ENCODE data around the gene RHBDF1. TPM values are rescaled to one million over a fixed set of nuclear protein-coding genes. Genes with fewer than 3 reads are reported as not detected.

Gene RHBDF1
- total RNA-seq, 4 donors from 2014 or later, result 14.7 to 79.0 (median 31.1) TPM

DNA sequence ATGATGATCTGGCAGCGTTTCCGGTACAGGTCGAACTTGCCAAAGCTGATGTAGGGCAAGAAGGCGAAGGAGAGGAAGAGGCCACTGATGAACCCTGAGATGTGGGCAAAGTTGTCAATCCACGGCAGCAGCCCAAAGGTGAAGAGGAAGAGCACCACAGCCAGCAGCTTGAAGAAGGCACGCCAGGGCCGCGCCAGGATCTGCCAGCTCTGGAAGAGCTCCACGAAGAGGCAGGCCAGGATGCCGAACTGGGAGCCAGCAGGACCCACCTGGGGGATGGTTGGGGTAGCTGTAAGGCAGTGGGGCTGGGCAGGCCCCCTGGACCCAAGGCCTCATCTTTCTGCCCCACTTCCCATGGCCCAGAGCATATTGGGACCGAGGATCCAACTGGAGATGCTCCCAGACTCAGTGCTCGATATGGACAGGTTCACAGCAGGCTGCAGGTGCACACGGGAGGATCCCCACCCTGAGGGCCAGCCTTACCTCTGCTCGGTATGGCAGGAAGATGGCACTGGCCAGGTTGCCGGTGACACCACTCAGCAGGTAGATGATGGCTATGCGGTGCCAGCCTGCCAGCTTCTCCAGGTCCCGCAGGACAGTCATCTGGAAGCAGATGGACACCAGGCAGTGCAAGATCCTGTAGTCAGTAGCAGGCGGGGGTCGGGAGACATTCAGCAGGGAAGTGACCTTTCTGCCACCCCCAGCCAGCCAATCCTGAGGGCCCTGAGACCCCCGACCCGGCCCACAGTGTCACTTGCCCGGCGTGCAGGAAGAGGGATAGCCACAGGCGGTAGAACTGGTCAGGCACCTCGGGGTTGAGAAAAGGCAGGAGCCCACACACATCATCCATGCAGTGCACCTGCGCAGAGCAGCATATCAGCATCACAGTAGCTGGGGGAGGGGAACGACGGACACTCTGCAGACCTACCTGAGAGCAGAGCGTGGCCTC, 13.7 kb downstream of the RHBDF1 start:
- TF ChIP-seq POLR2A (IDR thresholded peaks at IDR 0.05), result no peak
- TF ChIP-seq, protein P1, sequence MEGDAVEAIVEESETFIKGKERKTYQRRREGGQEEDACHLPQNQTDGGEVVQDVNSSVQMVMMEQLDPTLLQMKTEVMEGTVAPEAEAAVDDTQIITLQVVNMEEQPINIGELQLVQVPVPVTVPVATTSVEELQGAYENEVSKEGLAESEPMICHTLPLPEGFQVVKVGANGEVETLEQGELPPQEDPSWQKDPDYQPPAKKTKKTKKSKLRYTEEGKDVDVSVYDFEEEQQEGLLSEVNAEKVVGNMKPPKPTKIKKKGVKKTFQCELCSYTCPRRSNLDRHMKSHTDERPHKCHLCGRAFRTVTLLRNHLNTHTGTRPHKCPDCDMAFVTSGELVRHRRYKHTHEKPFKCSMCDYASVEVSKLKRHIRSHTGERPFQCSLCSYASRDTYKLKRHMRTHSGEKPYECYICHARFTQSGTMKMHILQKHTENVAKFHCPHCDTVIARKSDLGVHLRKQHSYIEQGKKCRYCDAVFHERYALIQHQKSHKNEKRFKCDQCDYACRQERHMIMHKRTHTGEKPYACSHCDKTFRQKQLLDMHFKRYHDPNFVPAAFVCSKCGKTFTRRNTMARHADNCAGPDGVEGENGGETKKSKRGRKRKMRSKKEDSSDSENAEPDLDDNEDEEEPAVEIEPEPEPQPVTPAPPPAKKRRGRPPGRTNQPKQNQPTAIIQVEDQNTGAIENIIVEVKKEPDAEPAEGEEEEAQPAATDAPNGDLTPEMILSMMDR (IDR thresholded peaks at IDR 0.05), result no peak
- no peak for DNase-seq
- intact Hi-C loops (cut with DNase I; ENCODE audit: low total_unique reads), result no loop called here
- no peak overlapping the region for H3K27ac ChIP-seq
- no peaks in the 10 kb centered on the region for H3K9me3 ChIP-seq
- H3K4me3 ChIP-seq, result no peak overlapping the region
- H3K36me3 ChIP-seq, result no peaks in the 10 kb centered on the region
- H3K4me1 ChIP-seq, result no peaks in the 10 kb centered on the region
- no peaks in the 10 kb centered on the region for H3K27me3 ChIP-seq

DNA sequence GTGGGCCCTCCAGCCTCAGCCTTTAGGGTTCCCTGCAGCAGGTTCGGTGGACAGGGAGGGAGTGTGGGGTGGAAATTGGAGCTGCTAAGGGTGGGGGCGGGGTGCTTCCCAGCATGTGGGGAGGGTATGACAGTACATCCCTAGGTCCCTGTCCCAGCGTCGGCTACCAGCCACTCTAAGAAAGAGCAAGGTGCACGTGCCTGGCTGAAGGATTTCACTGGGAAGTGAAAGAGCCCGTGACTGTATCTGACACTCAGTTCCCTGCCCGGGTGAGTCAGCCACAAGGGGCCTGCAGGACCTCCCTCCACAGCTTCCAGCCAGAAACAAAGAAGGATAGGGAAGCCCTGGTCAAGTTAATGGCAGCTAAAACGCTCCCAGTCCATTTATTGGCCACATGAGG, 14.7 kb downstream of the RHBDF1 start:
- Histone ChIP-seq H3K4me3 (no peak overlapping the region), H3K27me3 (no peaks in the 10 kb centered on the region), H3K36me3 (no peaks in the 10 kb centered on the region), H3K4me1 (no peaks in the 10 kb centered on the region), H3K27ac (no peak overlapping the region), H3K9me3 (no peaks in the 10 kb centered on the region)
- no peak for DNase-seq
- TF ChIP-seq, protein P1 (IDR thresholded peaks at IDR 0.05), result no peak
- no peak for TF ChIP-seq POLR2A (IDR thresholded peaks at IDR 0.05)
- intact Hi-C loops (cut with DNase I; ENCODE audit: low total_unique reads), result no loop called here

DNA sequence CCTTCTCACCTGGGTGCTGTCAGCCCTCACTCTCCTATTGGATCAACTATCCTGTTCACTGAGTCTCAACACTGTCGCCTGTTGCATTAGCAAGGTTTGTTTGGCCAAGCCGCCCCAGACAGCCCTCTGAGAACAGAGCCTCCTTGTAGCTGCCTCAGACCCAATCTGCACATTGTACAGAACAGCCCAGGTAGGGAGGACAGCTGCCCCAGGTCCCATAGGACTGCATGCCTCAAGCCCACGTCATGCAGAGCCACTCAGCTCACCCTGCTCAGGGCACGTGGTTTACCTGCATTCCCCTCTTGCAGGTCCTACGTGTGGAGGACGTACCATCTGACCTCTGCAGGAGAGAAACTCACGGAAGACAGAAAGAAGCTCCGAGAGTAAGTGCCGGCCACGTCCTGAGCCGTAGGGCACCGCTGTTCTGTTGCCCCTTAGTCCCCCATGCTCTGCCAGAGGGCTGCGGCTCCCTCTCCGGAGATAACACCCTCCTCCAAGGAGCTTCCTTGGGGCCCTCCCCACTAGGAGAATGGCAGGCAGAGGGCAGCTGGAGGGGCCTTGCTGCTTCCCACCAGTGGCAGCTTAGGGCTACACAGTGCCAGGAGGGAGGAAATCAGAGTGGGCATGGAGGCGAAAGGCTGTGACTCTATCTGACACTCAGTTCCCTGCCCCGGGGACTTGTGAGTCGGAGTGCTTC, 16.1 kb downstream of the RHBDF1 start:
- H3K36me3 ChIP-seq, result no peaks in the 10 kb centered on the region
- H3K4me3 ChIP-seq, result no peak overlapping the region
- H3K9me3 ChIP-seq, result no peaks in the 10 kb centered on the region
- TF ChIP-seq POLR2A (IDR thresholded peaks at IDR 0.05), result no peak
- TF ChIP-seq, protein P1 (IDR thresholded peaks at IDR 0.05), result no peak
- DNase-seq, result no peak
- no peak overlapping the region for H3K27ac ChIP-seq
- intact Hi-C loops (cut with DNase I; ENCODE audit: low total_unique reads), result no loop called here
- no peaks in the 10 kb centered on the region for H3K4me1 ChIP-seq
- H3K27me3 ChIP-seq, result no peaks in the 10 kb centered on the region

DNA sequence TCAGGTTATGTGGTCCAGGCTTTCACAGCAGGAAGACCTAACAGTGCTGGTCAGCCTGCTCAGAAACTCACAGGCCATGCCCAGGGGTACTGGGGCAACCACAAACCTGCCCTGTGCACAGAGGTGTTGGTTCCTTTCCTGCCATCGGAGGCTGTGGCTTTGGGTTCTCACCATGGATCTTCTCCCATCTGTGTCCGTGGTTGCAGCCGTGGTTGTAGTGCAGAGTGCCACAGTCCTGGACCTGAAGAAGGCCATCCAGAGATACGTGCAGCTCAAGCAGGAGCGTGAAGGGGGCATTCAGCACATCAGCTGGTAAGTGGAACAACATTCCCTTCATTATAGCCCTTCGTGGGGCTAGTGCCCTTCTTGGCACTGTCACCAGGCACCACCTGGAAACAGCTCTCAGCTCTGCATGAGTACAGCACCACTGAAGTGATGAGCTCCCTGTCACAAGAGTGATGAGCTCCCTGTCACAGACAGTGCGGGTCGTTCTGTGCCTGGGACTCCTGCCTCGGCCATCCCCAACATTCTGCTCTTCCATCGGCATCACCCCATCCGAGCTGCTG, 16.8 kb downstream of the RHBDF1 start:
- no peaks in the 10 kb centered on the region for H3K36me3 ChIP-seq
- H3K9me3 ChIP-seq, result no peaks in the 10 kb centered on the region
- intact Hi-C loops (cut with DNase I; ENCODE audit: low total_unique reads), result no loop called here
- no peaks in the 10 kb centered on the region for H3K27me3 ChIP-seq
- TF ChIP-seq POLR2A (IDR thresholded peaks at IDR 0.05), result no peak
- TF ChIP-seq, protein P1 (IDR thresholded peaks at IDR 0.05), result no peak
- DNase-seq, result no peak
- H3K4me1 ChIP-seq, result no peaks in the 10 kb centered on the region
- H3K4me3 ChIP-seq, result no peak overlapping the region
- no peak overlapping the region for H3K27ac ChIP-seq

DNA sequence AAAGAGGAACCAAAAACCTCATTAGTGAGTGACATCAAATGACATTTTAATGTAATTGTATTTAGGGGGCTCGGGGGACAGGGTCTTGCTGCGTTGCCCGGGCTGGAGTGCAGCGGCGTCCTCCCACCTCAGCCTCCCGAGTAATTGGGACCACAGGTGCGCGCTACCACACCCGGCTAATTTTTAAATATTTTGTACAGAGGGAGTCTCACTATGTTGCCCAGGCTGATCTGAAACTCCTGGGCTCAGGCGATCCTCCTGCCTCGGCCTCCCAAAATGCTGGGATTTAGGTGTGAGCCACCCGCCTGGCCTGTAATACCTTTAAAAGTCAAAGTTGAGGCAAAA, 18.2 kb downstream of the RHBDF1 start:
- peak overlapping the region; percentile 58 to 75 for H3K4me3 ChIP-seq
- peak overlapping the region; percentile 58 to 83 for H3K27ac ChIP-seq
- intact Hi-C loops (cut with DNase I; ENCODE audit: low total_unique reads), result no loop called here
- TF ChIP-seq, protein P1 (IDR thresholded peaks at IDR 0.05), result no peak
- no peak for TF ChIP-seq POLR2A (IDR thresholded peaks at IDR 0.05)
- H3K27me3 ChIP-seq, result no peaks in the 10 kb centered on the region
- no peaks in the 10 kb centered on the region for H3K9me3 ChIP-seq
- H3K36me3 ChIP-seq, result no peaks in the 10 kb centered on the region
- no peak for DNase-seq
- H3K4me1 ChIP-seq, result no peaks in the 10 kb centered on the region
